Liver (tissue), 9 donors: ENCODE data around the gene HEPHL1. TPM values are rescaled to one million over a fixed set of nuclear protein-coding genes. Genes with fewer than 3 reads are reported as not detected.

Source experiments
- DNase-seq: peaks from one replicate; pipeline ENCODE4 v3.0.0-alpha.2; 2017; ENCODE audit warnings: low spot score
- H3K27ac ChIP-seq, 2 donors: one replicate each; pipeline ENCODE4 v1.7.0; 2013; ENCODE audit warnings: inconsistent platforms in 2 of 2, low read length in 2 of 2, control low read depth in 1 of 2, low read depth in 1 of 2, mild to moderate bottlenecking in 1 of 2
- H3K27me3 ChIP-seq, 4 donors: one replicate each; pipeline versions ENCODE4 v1.6.1 to v1.7.0; 2013; ENCODE audit warnings: low read length in 3 of 4, inconsistent platforms in 1 of 4, mild to moderate bottlenecking in 1 of 4, moderate library complexity in 1 of 4; ENCODE audit not compliant: control insufficient read depth in 4 of 4, insufficient read depth in 4 of 4
- H3K36me3 ChIP-seq, 4 donors: one replicate each; pipeline versions ENCODE4 v1.6.1 to v1.7.0; 2013; ENCODE audit warnings: low read length in 3 of 4, mild to moderate bottlenecking in 3 of 4, low read depth in 1 of 4, moderate library complexity in 1 of 4; ENCODE audit not compliant: control insufficient read depth in 4 of 4, insufficient read depth in 3 of 4
- H3K4me1 ChIP-seq, 4 donors: one replicate each; pipeline versions ENCODE4 v1.6.1 to v1.7.0; 2013; ENCODE audit warnings: low read length in 3 of 4, mild to moderate bottlenecking in 3 of 4, moderate library complexity in 1 of 4; ENCODE audit not compliant: control insufficient read depth in 4 of 4, insufficient read depth in 4 of 4
- H3K4me3 ChIP-seq, 3 donors: one replicate each; pipeline versions ENCODE4 v1.6.1 to v1.7.0; 2013; ENCODE audit warnings: low read length in 3 of 3, control low read depth in 1 of 3, low read depth in 1 of 3, mild to moderate bottlenecking in 1 of 3
- H3K9ac ChIP-seq, 2 donors: one replicate each; pipeline ENCODE4 v1.7.0; 2013; ENCODE audit warnings: low read length in 2 of 2, mild to moderate bottlenecking in 2 of 2, moderate library complexity in 2 of 2, control low read depth in 1 of 2, low read depth in 1 of 2
- H3K9me3 ChIP-seq, 4 donors: one replicate each; pipeline versions ENCODE4 v1.6.1 to v1.7.0; 2013; ENCODE audit warnings: low read length in 3 of 4; ENCODE audit not compliant: control insufficient read depth in 4 of 4
- CTCF ChIP-seq: fragments of 150-350 bp; IDR thresholded peaks from 2 replicates; pipeline ENCODE4 v1.5.1; 2017; ENCODE audit warnings: improper control_type of control experiment, low read depth, low read length; ENCODE audit not compliant: missing input control
- EGR1 ChIP-seq, 2 donors: IDR thresholded peaks; 2 replicates each; pipeline ENCODE4 v1.6.1; 2016 to 2018; ENCODE audit warnings: antibody characterized with exemption in 2 of 2, low read depth in 2 of 2
- FOXA1 ChIP-seq: IDR thresholded peaks from 2 replicates; pipeline ENCODE4 v1.6.1; 2016; ENCODE audit warnings: antibody characterized with exemption
- FOXA2 ChIP-seq: IDR thresholded peaks from 2 replicates; pipeline ENCODE4 v1.6.1; 2016; ENCODE audit warnings: antibody characterized with exemption
- GABPA ChIP-seq, 2 donors: IDR thresholded peaks in 1 of 2; conservative IDR thresholded peaks in 1 of 2; 2 replicates each; pipeline ENCODE4 v1.6.1; 2016; ENCODE audit warnings: antibody characterized with exemption in 2 of 2, mild to moderate bottlenecking in 1 of 2, moderate library complexity in 1 of 2
- HNF4G ChIP-seq: IDR thresholded peaks from 2 replicates; pipeline ENCODE4 v1.6.1; 2016; ENCODE audit warnings: antibody characterized with exemption
- RAD21 ChIP-seq, 2 donors: IDR thresholded peaks; 2 replicates each; pipeline ENCODE4 v1.6.1; 2016; ENCODE audit warnings: antibody characterized with exemption in 2 of 2, mild to moderate bottlenecking in 2 of 2
- REST ChIP-seq: IDR thresholded peaks from 2 replicates; pipeline ENCODE4 v1.6.1; 2016; ENCODE audit warnings: antibody characterized with exemption, mild to moderate bottlenecking
- RXRA ChIP-seq, 2 donors: IDR thresholded peaks; 2 replicates each; pipeline ENCODE4 v1.6.1; 2017 to 2018; ENCODE audit warnings: antibody characterized with exemption in 2 of 2, mild to moderate bottlenecking in 1 of 2
- SP1 ChIP-seq: IDR thresholded peaks from 2 replicates; pipeline ENCODE4 v1.6.1; 2018; ENCODE audit warnings: antibody characterized with exemption, mild to moderate bottlenecking
- YY1 ChIP-seq: IDR thresholded peaks from 2 replicates; pipeline ENCODE4 v1.6.1; 2016; ENCODE audit warnings: antibody characterized with exemption, mild to moderate bottlenecking
- ZBTB33 ChIP-seq: IDR thresholded peaks from 2 replicates; pipeline ENCODE4 v1.6.1; 2016; ENCODE audit warnings: antibody characterized with exemption
- WGBS: extraction: QIAGEN DNeasy Blood & Tissue Kit; methylation state at CpG from one replicate; pipeline ENCODE4 v1.1.7; 2013; 5-methylcytosine and 5-hydroxymethylcytosine counted together
- polyA plus RNA-seq, 2 donors: library from polyadenylated mRNA; stranded (reverse) in 1 of 2; unstranded in 1 of 2; fragments of 200-250 nt in 1 of 2; fragments of >200 nt in 1 of 2; fragmentation: Nextera tagmentation in 1 of 2; extraction: Ambion mirVana in 1 of 2; gene quantifications; one replicate each; pipeline versions ENCODE4 v1.2.1 to v1.2.3, GENCODE V29; 2013 to 2015
- total RNA-seq, 2 donors: library from RNA; depleted of rRNA; stranded (reverse); fragments of >200 nt; gene quantifications; one replicate each; pipeline ENCODE4 v1.2.3, GENCODE V29; 2014
- TF ChIP-seq, protein P1 (sequence below): IDR thresholded peaks from 2 replicates; pipeline ENCODE4 v1.6.1; 2016; ENCODE audit warnings: antibody characterized with exemption
- TF ChIP-seq, protein P2 (sequence below): IDR thresholded peaks from 2 replicates; pipeline ENCODE4 v1.6.1; 2016; ENCODE audit warnings: antibody characterized with exemption
- donor health status: healthy.
- donor health status: healthy.
- donor health status: healthy.
- donor health status: healthy.
- donor health status: healthy.

The HEPHL1 gene
- total and polyA plus RNA-seq, 4 donors, result 0.19 TPM; not detected in 3

DNA sequence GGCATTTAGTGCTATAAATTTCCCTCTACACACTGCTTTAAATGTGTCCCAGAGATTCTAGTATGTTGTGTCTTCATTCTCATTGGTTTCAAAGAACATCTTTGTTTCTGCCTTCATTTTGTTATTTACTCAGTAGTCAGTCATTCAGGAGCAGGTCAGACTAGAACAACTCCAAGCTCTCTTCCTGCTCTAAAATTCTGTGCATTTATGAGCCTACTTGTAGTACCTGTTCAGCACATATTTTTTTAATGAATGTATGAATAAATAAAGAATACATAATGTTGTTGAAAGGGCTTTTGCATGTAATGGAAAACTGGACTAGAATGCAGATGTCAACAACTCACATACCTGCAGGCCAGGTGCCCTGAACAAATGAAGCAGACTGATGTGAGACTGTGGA lies 13.7 kb upstream of the HEPHL1 start:
- H3K27ac ChIP-seq, result no peak overlapping the region
- no peak for DNase-seq
- H3K4me3 ChIP-seq, result no peak overlapping the region
- TF ChIP-seq ZBTB33, result no peak
- no peak for TF ChIP-seq FOXA1
- TF ChIP-seq, protein P1, sequence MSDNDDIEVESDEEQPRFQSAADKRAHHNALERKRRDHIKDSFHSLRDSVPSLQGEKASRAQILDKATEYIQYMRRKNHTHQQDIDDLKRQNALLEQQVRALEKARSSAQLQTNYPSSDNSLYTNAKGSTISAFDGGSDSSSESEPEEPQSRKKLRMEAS, result no peak
- no peak for TF ChIP-seq RXRA (IDR thresholded peaks at IDR 0.05)
- TF ChIP-seq RAD21 (IDR thresholded peaks at IDR 0.05), result no peak
- no peak for TF ChIP-seq SP1
- TF ChIP-seq GABPA (IDR thresholded peaks at IDR 0.05 in 1 of 2, conservative IDR thresholded peaks at IDR 0.05 in 1 of 2), result no peak
- no peak for TF ChIP-seq CTCF
- TF ChIP-seq EGR1 (IDR thresholded peaks at IDR 0.05; ENCODE audit: low read depth in 2 of 2), result no peak
- no peak for TF ChIP-seq FOXA2
- no peak for TF ChIP-seq YY1
- no peak for TF ChIP-seq REST
- H3K4me1 ChIP-seq, result no peaks in the 10 kb centered on the region
- H3K9ac ChIP-seq, result no peak overlapping the region
- H3K9me3 ChIP-seq, result peaks cover 0 to 1% (median 0%) of the 10 kb centered on the region in 4 donors
- H3K27me3 ChIP-seq, result peaks cover 0 to 5% (median 0%) of the 10 kb centered on the region in 4 donors
- no peaks in the 10 kb centered on the region for H3K36me3 ChIP-seq

GRCh38 chr11:94007906-94008305 lies 13.2 kb upstream of the HEPHL1 start:
- H3K36me3 ChIP-seq, result no peaks in the 10 kb centered on the region
- H3K27ac ChIP-seq, result no peak overlapping the region
- H3K9ac ChIP-seq, result no peak overlapping the region
- WGBS, result 53% methylated on average over 4 of the region's 4 CpGs
- no peaks in the 10 kb centered on the region for H3K4me1 ChIP-seq
- no peak overlapping the region for H3K4me3 ChIP-seq
- TF ChIP-seq, protein P2, sequence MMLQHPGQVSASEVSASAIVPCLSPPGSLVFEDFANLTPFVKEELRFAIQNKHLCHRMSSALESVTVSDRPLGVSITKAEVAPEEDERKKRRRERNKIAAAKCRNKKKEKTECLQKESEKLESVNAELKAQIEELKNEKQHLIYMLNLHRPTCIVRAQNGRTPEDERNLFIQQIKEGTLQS, result no peak
- no peak for TF ChIP-seq GABPA (IDR thresholded peaks at IDR 0.05 in 1 of 2, conservative IDR thresholded peaks at IDR 0.05 in 1 of 2)
- TF ChIP-seq YY1, result no peak
- TF ChIP-seq REST, result no peak
- TF ChIP-seq SP1, result no peak
- TF ChIP-seq, protein P1, result no peak
- no peak for TF ChIP-seq ZBTB33
- TF ChIP-seq HNF4G, result no peak
- no peak for TF ChIP-seq FOXA1
- no peak for DNase-seq
- H3K9me3 ChIP-seq, result peaks cover 0 to 3% (median 0%) of the 10 kb centered on the region in 4 donors
- peaks cover 0 to 8% (median 0%) of the 10 kb centered on the region in 4 donors for H3K27me3 ChIP-seq
